Keratinocyte (primary cell): ENCODE data around the gene MRPL34.
A peak's percentile ranks its signal among the peaks of the same experiment; 100 is the strongest.

Experiments used
- EZH2 ChIP-seq: IDR thresholded peaks from one replicate; pipeline ENCODE4 v1.6.1; 2012; ENCODE audit warnings: inconsistent platforms, mild to moderate bottlenecking, low read length, moderate library complexity
- TF ChIP-seq, protein P1 (sequence below), 3 experiments: IDR thresholded peaks in 1 of 3; conservative IDR thresholded peaks in 1 of 3; optimal IDR thresholded peaks in 1 of 3; 2 replicates in 2 of 3; 3 replicates in 1 of 3; pipeline versions ENCODE3 to v1.5.1; 2011; ENCODE audit warnings: low read length in 3 of 3, mild to moderate bottlenecking in 3 of 3, moderate library complexity in 2 of 3, control low read depth in 1 of 3, inconsistent platforms in 1 of 3; ENCODE audit not compliant: insufficient read depth in 2 of 3; ENCODE audit errors: extremely low read depth in 1 of 3

DNA sequence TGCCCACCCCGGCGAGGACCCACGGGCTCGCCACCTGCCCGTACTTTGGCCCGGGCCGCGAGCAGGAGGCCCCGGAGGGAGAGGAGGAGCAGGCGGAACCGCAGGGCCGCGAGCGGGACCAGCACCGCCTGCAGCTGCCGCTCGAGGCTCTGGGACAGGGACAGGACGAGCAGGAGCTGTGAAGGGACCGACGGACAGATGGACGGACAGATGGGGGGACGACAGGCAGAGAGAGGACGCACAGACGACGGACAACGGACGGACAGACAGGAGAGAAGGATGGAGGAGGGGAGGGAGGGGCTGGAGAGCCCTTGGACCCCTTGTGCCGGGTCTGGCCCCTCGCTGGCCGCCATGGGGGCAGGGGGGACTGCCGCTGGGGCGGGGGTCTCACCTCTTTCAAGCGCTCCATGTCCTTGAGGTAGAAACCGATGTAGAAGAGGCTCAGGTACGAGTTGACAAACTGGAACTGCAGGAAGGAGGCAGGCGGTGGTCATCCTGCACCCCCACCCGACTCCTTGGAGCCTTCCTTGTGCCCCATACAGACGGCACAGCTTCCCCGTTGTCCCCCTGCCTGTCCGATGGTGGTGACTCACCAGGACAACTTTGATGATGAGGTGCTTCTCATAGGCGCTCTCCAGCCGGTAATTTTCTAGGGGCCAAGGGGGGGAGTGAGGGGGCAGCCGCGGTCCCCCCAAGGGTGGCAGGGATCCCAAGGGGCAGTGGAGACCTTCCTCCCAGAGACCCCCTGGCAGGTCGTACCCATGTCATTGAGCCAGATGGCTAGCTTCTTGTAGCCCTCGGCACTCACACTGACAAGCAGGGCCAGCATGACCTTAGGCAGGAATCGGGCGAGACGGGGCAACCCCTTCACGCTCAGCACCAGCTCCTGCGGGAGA is 23.9 kb downstream of the MRPL34 start:
- TF ChIP-seq, protein P1, sequence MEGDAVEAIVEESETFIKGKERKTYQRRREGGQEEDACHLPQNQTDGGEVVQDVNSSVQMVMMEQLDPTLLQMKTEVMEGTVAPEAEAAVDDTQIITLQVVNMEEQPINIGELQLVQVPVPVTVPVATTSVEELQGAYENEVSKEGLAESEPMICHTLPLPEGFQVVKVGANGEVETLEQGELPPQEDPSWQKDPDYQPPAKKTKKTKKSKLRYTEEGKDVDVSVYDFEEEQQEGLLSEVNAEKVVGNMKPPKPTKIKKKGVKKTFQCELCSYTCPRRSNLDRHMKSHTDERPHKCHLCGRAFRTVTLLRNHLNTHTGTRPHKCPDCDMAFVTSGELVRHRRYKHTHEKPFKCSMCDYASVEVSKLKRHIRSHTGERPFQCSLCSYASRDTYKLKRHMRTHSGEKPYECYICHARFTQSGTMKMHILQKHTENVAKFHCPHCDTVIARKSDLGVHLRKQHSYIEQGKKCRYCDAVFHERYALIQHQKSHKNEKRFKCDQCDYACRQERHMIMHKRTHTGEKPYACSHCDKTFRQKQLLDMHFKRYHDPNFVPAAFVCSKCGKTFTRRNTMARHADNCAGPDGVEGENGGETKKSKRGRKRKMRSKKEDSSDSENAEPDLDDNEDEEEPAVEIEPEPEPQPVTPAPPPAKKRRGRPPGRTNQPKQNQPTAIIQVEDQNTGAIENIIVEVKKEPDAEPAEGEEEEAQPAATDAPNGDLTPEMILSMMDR (optimal IDR thresholded peaks at IDR 0.05 in 1 of 3, IDR thresholded peaks at IDR 0.05 in 1 of 3, conservative IDR thresholded peaks at IDR 0.05 in 1 of 3; ENCODE audit: extremely low read depth in 1 of 3, insufficient read depth in 2 of 3, low read length in 3 of 3): no peak
- peak; percentile 80 for TF ChIP-seq EZH2
